Right cardiac atrium (tissue), 5 donors: ENCODE results near the gene RNF217. TPM values are rescaled to one million over a fixed set of nuclear protein-coding genes. Genes with fewer than 3 reads are reported as not detected.
A peak's percentile ranks its signal among the peaks of the same experiment; 100 is the strongest.
"Not testable (repeated sequence)": the region's sequence is repeated elsewhere in the genome, so short reads cannot be mapped to it uniquely, and the experiment has no call there.

Source experiments
- ATAC-seq, 2 donors: fragments of 200-7000 bp; cut with Tn5 transposase; one replicate each; pipeline versions ENCODE4 v1.8.0 to v1.9.1; 2020; ENCODE audit warnings: moderate library complexity in 2 of 2, mild to moderate bottlenecking in 1 of 2
- DNase-seq, 3 donors: peaks; one replicate each; pipeline ENCODE4 v3.0.0-alpha.2; 2020
- H3K27ac ChIP-seq: one replicate; pipeline ENCODE4 v1.5.1; 2013; ENCODE audit warnings: mild to moderate bottlenecking, low read length, control low read depth, moderate library complexity
- H3K27me3 ChIP-seq: one replicate; pipeline ENCODE4 v1.6.1; 2013; ENCODE audit not compliant: control insufficient read depth, insufficient read depth
- H3K4me1 ChIP-seq: one replicate; pipeline ENCODE4 v1.6.1; 2013; ENCODE audit warnings: low read length; ENCODE audit not compliant: control insufficient read depth, insufficient read depth
- H3K4me3 ChIP-seq: one replicate; pipeline ENCODE4 v1.5.1; 2013; ENCODE audit warnings: low read length, control low read depth
- H3K9me3 ChIP-seq: one replicate; pipeline ENCODE4 v1.6.1; 2013; ENCODE audit warnings: low read length; ENCODE audit not compliant: control insufficient read depth
- WGBS: extraction: QIAGEN DNeasy Blood & Tissue Kit; methylation state at CpG from one replicate; pipeline ENCODE4 v1.1.7; 2013; 5-methylcytosine and 5-hydroxymethylcytosine counted together
- intact Hi-C, 4 donors: fragments of 100-400 bp; cut with DNase I; formaldehyde crosslinking; loops; one replicate each; pipeline versions ENCODE4 v1.11.0 to v1.14.0; 2022 to 2023
- long read RNA-seq, 4 donors: library from polyadenylated mRNA; unstranded; transcript quantifications; one replicate each; pipeline ENCODE4 v2.0.0, GENCODE V29; 2020 to 2021
- polyA plus RNA-seq: library from polyadenylated mRNA; stranded (reverse); fragments of 200-250 nt; gene quantifications from one replicate; pipeline ENCODE4 v1.2.3, GENCODE V29; 2013
- total RNA-seq, 4 donors: library from RNA; stranded (reverse); fragmentation: NEBNext Ultra II Directional; extraction: Animal tissue kit (Norgen Biotek cat#: 25700); gene quantifications; one replicate each; pipeline ENCODE4 v1.2.1, GENCODE V29; 2021
- donor health status: healthy with polysubstance abuse.
- donor health status: DM: no; HTN: yes; CAD: no.
- donor health status: DM: no; HTN: no; CAD: no.
- donor health status: DM: no; HTN: yes; CAD: no; lungs with severe emphysema.
- donor health status: DM: yes; HTN: yes; CAD: no.

RNF217 gene, protein sequence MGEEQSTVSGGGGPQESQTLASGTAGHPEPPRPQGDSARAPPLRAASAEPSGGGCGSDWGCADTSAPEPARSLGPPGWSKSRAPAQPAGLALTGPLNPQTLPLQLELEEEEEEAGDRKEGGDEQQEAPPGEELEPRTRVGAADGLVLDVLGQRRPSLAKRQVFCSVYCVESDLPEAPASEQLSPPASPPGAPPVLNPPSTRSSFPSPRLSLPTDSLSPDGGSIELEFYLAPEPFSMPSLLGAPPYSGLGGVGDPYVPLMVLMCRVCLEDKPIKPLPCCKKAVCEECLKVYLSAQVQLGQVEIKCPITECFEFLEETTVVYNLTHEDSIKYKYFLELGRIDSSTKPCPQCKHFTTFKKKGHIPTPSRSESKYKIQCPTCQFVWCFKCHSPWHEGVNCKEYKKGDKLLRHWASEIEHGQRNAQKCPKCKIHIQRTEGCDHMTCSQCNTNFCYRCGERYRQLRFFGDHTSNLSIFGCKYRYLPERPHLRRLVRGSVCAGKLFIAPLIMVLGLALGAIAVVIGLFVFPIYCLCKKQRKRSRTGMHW
- 10 to 100 TPM; 12.2 to 23.6 (median 17.6) TPM for total RNA-seq
- polyA plus RNA-seq = 4.4 TPM
- long read RNA-seq, donor 1, full-length matches to known transcripts = 6 of 10 reads
- long read RNA-seq, donor 1, partial matches to known transcripts = 0 of 10 reads
- long read RNA-seq, donor 1, other reads (novel, unspliced or antisense) = 4 of 10 reads
- long read RNA-seq, donor 2, full-length matches to known transcripts = 7 of 12 reads
- long read RNA-seq, donor 2, partial matches to known transcripts = 0 of 12 reads
- long read RNA-seq, donor 2, other reads (novel, unspliced or antisense) = 5 of 12 reads
- long read RNA-seq, donor 3, full-length matches to known transcripts = 3 of 17 reads
- long read RNA-seq, donor 3, partial matches to known transcripts = 0 of 17 reads
- long read RNA-seq, donor 3, other reads (novel, unspliced or antisense) = 14 of 17 reads
- long read RNA-seq, donor 4, full-length matches to known transcripts = 6 of 11 reads
- long read RNA-seq, donor 4, partial matches to known transcripts = 0 of 11 reads
- long read RNA-seq, donor 4, other reads (novel, unspliced or antisense) = 5 of 11 reads

DNA sequence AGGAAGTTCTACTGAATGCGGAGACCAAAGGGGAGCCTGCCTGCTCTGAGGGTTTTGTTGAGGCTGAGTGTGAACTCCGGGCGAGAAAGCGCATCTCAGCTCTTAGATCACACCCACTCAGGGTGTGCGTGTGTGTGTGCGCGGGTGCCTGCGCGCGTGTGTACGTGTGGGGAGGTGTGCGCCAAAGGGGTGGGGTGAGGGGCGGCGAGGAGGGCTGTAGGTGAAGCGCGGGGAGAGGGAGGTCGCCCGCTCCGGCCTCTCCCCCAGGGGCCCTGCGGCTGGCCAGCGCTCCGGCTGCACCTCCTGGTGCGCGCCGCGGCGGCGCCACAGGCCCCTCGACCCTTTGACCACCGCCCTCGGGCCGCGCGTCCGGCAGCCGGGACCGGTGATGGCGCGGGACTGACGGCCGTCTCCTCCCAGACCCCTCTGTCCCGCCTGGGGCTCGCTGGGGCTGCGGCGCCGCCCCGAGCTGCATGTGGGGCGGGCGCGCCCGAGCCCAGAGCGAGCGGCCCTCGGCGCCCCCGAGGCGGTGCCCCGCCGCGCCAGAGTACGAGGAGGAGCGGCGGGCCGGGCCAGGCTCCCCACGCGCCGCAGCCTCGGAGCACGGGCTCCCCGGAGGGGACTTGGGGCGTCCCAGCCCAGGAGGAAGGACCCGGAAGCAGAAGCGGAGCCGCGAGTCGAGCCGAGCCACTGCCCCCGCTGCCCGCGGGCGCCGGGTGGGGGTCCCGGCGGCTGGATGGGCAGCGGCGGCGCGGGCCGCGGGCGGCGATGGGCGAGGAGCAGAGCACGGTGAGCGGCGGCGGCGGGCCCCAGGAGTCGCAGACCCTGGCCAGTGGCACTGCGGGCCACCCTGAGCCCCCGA, at the start of gene RNF217:
Gene RNF217 (plus strand): TSS at position 661 of the 862 bp plus-strand sequence. CDS start 108 bp downstream, at position 769.
- peak within 1 kb of the TSS; percentile 94 for H3K27ac ChIP-seq
- H3K4me1 ChIP-seq = peaks cover under 1% of the 10 kb centered on the region
- intact Hi-C loops = loop anchor here in 2 of 4 donors (10.0 kb wide), 2 partner anchors 87 to 133 kb away; no protein-coding TSS in a partner anchor
- no peaks in the 10 kb centered on the region for H3K9me3 ChIP-seq
- H3K27me3 ChIP-seq = no peaks in the 10 kb centered on the region
- whole genome bisulfite sequencing = under 1% methylated on average over 101 of the region's 101 CpGs
- DNase-seq (peak; percentile 72 to 91 (median 89)), ATAC-seq (peak; percentile 87)
- H3K4me3 ChIP-seq = peak within 1 kb of the TSS; percentile 95

DNA sequence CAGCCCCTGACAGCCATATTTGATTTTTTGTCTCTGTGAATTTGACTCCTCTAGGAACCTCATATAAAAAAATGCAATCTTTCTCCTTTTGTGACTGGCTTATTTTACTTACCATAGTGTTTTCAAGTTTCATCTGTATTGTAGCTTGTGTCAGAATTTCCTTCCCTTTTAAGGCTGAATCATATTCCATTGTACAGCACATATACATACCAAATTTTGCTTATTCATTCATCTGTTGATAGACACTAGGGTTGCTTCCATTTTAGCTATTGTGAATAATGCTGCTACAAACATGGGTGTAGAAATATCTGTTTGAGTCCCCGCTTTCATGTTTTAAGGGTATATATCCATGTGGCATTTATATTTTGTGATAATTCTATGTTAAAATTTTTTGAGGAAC, 49.2 kb upstream of the RNF217 start:
- Histone ChIP-seq H3K4me1 (no peaks in the 10 kb centered on the region), H3K9me3 (no peaks in the 10 kb centered on the region), H3K27me3 (no peaks in the 10 kb centered on the region), H3K4me3 (no peak overlapping the region), H3K27ac (no peak overlapping the region)
- ATAC-seq = no peak
- WGBS = 99% methylated on average over 1 of the region's 1 CpG
- no peak for DNase-seq
- intact Hi-C loops = no loop called here

DNA sequence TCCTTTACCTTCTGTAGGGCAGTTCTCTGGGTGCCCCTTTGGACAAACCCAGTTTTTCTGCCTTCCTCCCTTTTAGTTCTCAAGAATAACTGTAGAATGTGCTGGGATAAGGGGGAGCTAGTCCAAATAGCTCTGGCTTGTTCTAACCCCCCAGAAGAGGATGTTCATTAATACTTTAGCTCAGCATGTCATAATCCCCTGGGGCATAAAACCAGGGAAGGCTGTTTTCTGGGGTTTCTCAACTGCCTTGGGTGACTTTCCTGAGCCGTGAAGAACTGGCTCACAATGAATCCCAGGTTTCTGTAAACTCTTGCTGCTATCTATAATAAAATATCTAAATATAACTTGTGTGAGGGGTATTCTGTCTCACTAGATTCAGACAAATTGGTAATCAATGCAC, 44.5 kb upstream of the RNF217 start:
- Histone ChIP-seq H3K27me3 (no peaks in the 10 kb centered on the region), H3K4me3 (no peak overlapping the region), H3K4me1 (no peaks in the 10 kb centered on the region), H3K9me3 (no peaks in the 10 kb centered on the region), H3K27ac (no peak overlapping the region)
- ATAC-seq = no peak
- 92% methylated on average over 1 of the region's 1 CpG for WGBS
- intact Hi-C loops = no loop called here
- no peak for DNase-seq

DNA sequence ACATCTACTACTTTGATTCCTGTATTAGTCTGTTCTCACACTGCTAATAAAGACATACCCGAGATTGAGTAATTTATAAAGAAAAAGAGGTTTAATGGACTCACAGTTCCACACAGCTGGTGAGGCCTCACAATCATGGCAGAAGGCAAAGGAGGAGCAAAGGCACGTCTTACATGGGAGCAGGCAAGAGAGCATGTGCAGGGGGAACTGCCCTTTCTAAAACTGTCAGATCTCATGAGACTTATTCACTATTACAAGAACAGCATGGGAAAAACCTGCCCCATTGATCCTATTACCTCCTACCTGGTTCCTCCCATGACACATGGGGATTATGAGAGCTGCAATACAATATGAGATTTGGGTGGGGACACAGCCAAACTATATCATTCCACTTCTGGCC, 42.5 kb upstream of the RNF217 start:
- intact Hi-C loops, ATAC-seq: not testable (repeated sequence)
- 95% methylated on average over 2 of the region's 2 CpGs for WGBS

DNA sequence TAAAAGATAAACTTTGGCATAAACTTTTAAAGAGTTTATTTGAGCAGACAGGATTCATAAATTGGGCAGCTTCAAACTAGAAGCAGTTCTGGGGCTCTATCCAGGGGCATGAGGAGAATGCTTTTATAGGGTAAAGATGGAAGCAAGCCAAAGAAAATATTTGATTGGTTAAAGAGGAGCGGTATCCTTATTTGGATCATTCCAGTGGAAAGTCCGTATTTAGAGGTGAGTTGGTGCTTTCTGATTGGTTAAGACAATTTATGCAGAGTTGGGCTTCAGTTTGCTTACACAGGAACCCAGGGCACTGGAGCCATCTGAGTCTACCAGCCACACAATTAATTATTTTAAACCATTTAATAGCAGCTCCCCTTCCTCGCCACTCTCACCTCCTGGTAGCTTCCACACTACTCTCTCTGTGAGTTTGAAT, 37.9 kb upstream of the RNF217 start:
- no peaks in the 10 kb centered on the region for H3K27me3 ChIP-seq
- WGBS = 49% methylated on average over 3 of the region's 3 CpGs
- no peaks in the 10 kb centered on the region for H3K9me3 ChIP-seq
- intact Hi-C loops = no loop called here
- H3K4me3 ChIP-seq = no peak overlapping the region
- ATAC-seq (no peak), DNase-seq (no peak)
- no peak overlapping the region for H3K27ac ChIP-seq
- no peaks in the 10 kb centered on the region for H3K4me1 ChIP-seq

More for the DNA sequence above, 42.5 kb upstream of the RNF217 start:
- H3K4me1 ChIP-seq, H3K27ac ChIP-seq, H3K27me3 ChIP-seq, DNase-seq, H3K9me3 ChIP-seq, H3K4me3 ChIP-seq: not testable (repeated sequence)

DNA sequence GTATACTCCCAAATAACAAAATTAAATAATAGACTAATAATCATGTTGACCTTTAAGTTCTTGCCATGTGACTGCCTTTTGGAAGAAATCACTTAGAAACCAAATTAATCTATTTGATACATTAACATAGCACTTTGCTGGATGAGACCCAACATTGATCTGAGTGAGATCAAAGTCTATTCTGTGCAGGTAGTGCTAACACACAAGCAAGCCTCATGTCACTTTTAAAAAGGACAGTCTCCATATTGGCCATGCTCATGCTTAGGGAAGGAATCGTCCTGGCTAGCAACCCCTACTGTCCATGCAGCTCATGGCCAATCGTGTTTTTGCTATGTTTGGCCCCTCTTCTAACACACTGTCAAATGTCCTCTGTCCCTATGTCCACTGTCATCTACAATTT, 35.8 kb upstream of the RNF217 start:
- intact Hi-C loops = no loop called here
- Histone ChIP-seq H3K4me1 (no peaks in the 10 kb centered on the region), H3K27ac (no peak overlapping the region), H3K27me3 (no peaks in the 10 kb centered on the region), H3K4me3 (no peak overlapping the region), H3K9me3 (no peaks in the 10 kb centered on the region)
- no peak for ATAC-seq
- 85% methylated on average over 2 of the region's 2 CpGs for WGBS
- DNase-seq = no peak

DNA sequence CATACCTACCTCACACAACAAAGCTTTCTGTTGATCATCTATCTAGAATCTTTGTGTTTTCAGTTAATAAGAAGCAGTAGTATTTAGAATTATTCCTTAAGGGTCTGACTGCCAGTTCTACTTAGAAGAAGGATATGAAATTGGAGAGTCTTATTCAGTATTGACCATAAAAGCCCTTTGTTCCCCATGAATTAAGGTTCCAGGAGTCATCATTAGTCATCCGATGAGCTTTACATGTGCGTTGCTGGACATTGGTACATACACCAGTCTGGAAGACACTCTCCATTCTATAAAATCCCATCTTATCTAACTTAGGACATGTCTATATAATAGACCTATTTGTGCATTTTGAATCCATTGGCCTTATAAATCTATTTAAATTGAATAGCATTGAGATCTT, 34.4 kb upstream of the RNF217 start:
- 93% methylated on average over 2 of the region's 2 CpGs for WGBS
- Histone ChIP-seq H3K27ac (no peak overlapping the region), H3K9me3 (no peaks in the 10 kb centered on the region), H3K4me1 (no peaks in the 10 kb centered on the region), H3K4me3 (no peak overlapping the region), H3K27me3 (no peaks in the 10 kb centered on the region)
- ATAC-seq (no peak), DNase-seq (no peak)
- intact Hi-C loops = no loop called here

DNA sequence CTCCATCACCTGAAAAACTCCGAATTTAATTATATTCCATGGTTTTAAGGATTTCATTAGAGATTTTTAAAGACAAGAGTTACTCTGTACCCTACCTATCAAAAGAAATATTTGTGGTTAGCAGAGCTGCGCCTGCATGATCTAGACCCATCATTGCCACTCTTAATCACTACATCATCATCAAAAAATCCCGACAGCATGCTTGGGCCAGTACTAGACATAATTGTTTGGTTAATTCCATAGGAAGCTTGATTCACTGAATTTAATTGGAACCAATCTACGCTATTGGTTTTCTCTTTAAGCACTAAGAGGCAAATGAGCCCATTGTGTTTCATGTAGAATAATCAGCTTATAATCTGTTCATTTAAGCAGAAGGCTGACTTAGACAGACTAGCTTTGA, 33.4 kb upstream of the RNF217 start:
- no peak overlapping the region for H3K27ac ChIP-seq
- no peaks in the 10 kb centered on the region for H3K9me3 ChIP-seq
- no peaks in the 10 kb centered on the region for H3K4me1 ChIP-seq
- ATAC-seq = no peak
- DNase-seq = no peak
- intact Hi-C loops = no loop called here
- H3K4me3 ChIP-seq = no peak overlapping the region
- WGBS = 90% methylated on average over 4 of the region's 4 CpGs
- H3K27me3 ChIP-seq = no peaks in the 10 kb centered on the region

DNA sequence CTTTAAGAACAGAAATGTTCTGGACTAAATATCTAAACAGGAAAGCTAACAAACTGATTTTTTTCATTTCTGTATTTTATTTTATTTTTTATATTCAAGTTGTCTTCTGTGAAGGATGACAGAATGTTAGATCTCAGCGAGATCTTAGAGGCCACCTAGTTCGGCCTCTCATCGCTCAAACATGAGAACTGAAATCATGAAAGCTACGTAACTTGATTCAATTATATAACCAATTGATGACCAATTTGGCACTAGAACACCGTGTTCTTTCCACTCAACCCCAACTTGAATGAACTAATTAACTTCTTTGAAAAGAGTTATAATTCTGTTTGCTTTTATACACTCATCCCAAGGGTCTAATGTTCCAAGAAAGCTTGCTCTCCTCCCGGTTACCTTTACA, 24.6 kb upstream of the RNF217 start:
- DNase-seq (no peak), ATAC-seq (no peak)
- Histone ChIP-seq H3K27ac (no peak overlapping the region), H3K27me3 (no peaks in the 10 kb centered on the region), H3K4me3 (no peak overlapping the region), H3K9me3 (no peaks in the 10 kb centered on the region), H3K4me1 (no peaks in the 10 kb centered on the region)
- intact Hi-C loops = no loop called here
- 87% methylated on average over 6 of the region's 6 CpGs for WGBS

DNA sequence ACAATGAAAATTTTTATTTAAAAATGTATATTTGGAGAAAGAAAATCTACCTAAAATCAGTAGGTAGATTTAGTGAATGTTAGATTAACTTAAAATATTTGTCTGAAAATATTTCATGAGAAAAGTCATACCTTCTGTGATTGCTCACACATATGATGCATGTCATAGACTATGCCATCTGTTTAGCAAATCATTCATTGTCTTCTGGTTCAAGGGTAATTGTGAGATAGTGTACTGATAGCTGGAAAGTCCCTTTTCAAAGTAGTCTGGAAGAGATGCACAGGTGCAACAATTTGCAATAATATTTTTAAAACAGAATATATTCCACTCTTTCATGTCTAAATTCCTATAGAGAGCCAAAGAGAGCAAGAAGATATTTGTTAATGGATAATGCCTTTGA, 21.0 kb upstream of the RNF217 start:
- Histone ChIP-seq H3K4me3 (no peak overlapping the region), H3K4me1 (no peaks in the 10 kb centered on the region), H3K27me3 (no peaks in the 10 kb centered on the region), H3K9me3 (no peaks in the 10 kb centered on the region), H3K27ac (no peak overlapping the region)
- intact Hi-C loops = no loop called here
- DNase-seq (no peak), ATAC-seq (no peak)
